ENCODE results near the gene GSN. TPM values are rescaled to one million over a fixed set of nuclear protein-coding genes. Genes with fewer than 3 reads are reported as not detected.

Gene GSN
- total RNA-seq, 1 donor from 2014 or later: 80.0 TPM

DNA sequence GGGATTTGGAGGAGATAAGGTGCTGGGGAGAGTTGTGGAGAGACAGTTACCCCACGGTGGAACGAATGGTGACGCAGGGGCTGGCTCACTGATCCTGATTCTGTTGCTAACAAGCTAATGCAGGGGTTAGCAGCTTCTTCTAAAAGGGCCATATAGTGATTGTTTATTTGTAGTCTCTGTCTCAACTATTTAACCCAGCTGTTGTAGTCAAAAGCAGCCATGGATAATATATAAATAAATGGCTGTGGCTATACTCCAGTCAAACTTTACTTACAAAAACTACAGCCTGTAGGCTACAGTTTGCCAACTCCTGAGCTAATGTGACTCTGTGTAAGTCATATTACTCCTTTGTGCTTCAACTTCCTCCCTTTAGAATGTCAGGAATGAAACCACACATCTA, 80.3 kb downstream of the GSN start:
- H3K36me3 Mint-ChIP-seq: no peaks in the 10 kb centered on the region
- H3K9me3 Mint-ChIP-seq: no peaks in the 10 kb centered on the region
- H3K4me3 Mint-ChIP-seq: no peak overlapping the region
- peaks cover 16% of the 10 kb centered on the region for H3K4me1 Mint-ChIP-seq (ENCODE audit: unreplicated experiment)
- no peak overlapping the region for H3K27ac Mint-ChIP-seq
- H3K27me3 Mint-ChIP-seq: no peaks in the 10 kb centered on the region
- no peak for TF ChIP-seq CTCF (conservative IDR thresholded peaks at IDR 0.05)
- DNase-seq (ENCODE audit: extremely low spot score, unreplicated experiment): no peak

- no peak for TF ChIP-seq CTCF (conservative IDR thresholded peaks at IDR 0.05)
These were observed 81.0 kb downstream of the GSN start for GRCh38 chr9:121349009-121349408.

GRCh38 chr9:121350036-121350435, 82.1 kb downstream of the GSN start:
- no peak overlapping the region for H3K27ac Mint-ChIP-seq
- no peak for DNase-seq (ENCODE audit: extremely low spot score, unreplicated experiment)
- peaks cover 8% of the 10 kb centered on the region for H3K36me3 Mint-ChIP-seq
- no peak for TF ChIP-seq CTCF (conservative IDR thresholded peaks at IDR 0.05)
- H3K9me3 Mint-ChIP-seq: no peaks in the 10 kb centered on the region
- H3K4me1 Mint-ChIP-seq (ENCODE audit: unreplicated experiment): peaks cover 25% of the 10 kb centered on the region
- no peak overlapping the region for H3K4me3 Mint-ChIP-seq
- no peaks in the 10 kb centered on the region for H3K27me3 Mint-ChIP-seq

More at GRCh38 chr9:121349009-121349408, 81.0 kb downstream of the GSN start:
- DNase-seq (ENCODE audit: extremely low spot score, unreplicated experiment): no peak
- Mint-ChIP-seq H3K27ac (no peak overlapping the region), H3K4me1 (ENCODE audit: unreplicated experiment) (peaks cover 23% of the 10 kb centered on the region), H3K27me3 (no peaks in the 10 kb centered on the region), H3K4me3 (no peak overlapping the region), H3K9me3 (no peaks in the 10 kb centered on the region), H3K36me3 (peaks cover 6% of the 10 kb centered on the region)

- DNase-seq (ENCODE audit: extremely low spot score, unreplicated experiment): no peak
- Mint-ChIP-seq H3K9me3 (no peaks in the 10 kb centered on the region), H3K4me3 (no peak overlapping the region)
These were observed 83.1 kb downstream of the GSN start for GRCh38 chr9:121350993-121351561.

GRCh38 chr9:121353241-121354061, 85.5 kb downstream of the GSN start:
- Mint-ChIP-seq H3K27ac (no peak overlapping the region), H3K9me3 (no peaks in the 10 kb centered on the region)

More at GRCh38 chr9:121350993-121351561, 83.1 kb downstream of the GSN start:
- peaks cover 25% of the 10 kb centered on the region for H3K4me1 Mint-ChIP-seq (ENCODE audit: unreplicated experiment)
- H3K27ac Mint-ChIP-seq: peak overlapping the region; percentile 24
- TF ChIP-seq CTCF (conservative IDR thresholded peaks at IDR 0.05): no peak
- H3K36me3 Mint-ChIP-seq: peaks cover 9% of the 10 kb centered on the region
- no peaks in the 10 kb centered on the region for H3K27me3 Mint-ChIP-seq

More at GRCh38 chr9:121353241-121354061, 85.5 kb downstream of the GSN start:
- no peak for DNase-seq (ENCODE audit: extremely low spot score, unreplicated experiment)
- no peak for TF ChIP-seq CTCF (conservative IDR thresholded peaks at IDR 0.05)
- peaks cover 12% of the 10 kb centered on the region for H3K36me3 Mint-ChIP-seq
- H3K27me3 Mint-ChIP-seq: no peaks in the 10 kb centered on the region
- no peak overlapping the region for H3K4me3 Mint-ChIP-seq
- peaks cover 25% of the 10 kb centered on the region for H3K4me1 Mint-ChIP-seq (ENCODE audit: unreplicated experiment)

Data from type B pancreatic cell (in vitro differentiated cells).